SH-SY5Y (cell line): ENCODE data around the gene TMEM243.

Source experiments
- GATA2 ChIP-seq: IDR thresholded peaks from 2 replicates; pipeline ENCODE4 v1.6.1; 2011; ENCODE audit warnings: mild to moderate bottlenecking, low read depth, low read length
- GATA3 ChIP-seq: IDR thresholded peaks from 2 replicates; pipeline ENCODE4 v1.6.1; 2011; ENCODE audit warnings: low read depth, mild to moderate bottlenecking, low read length, moderate library complexity

DNA sequence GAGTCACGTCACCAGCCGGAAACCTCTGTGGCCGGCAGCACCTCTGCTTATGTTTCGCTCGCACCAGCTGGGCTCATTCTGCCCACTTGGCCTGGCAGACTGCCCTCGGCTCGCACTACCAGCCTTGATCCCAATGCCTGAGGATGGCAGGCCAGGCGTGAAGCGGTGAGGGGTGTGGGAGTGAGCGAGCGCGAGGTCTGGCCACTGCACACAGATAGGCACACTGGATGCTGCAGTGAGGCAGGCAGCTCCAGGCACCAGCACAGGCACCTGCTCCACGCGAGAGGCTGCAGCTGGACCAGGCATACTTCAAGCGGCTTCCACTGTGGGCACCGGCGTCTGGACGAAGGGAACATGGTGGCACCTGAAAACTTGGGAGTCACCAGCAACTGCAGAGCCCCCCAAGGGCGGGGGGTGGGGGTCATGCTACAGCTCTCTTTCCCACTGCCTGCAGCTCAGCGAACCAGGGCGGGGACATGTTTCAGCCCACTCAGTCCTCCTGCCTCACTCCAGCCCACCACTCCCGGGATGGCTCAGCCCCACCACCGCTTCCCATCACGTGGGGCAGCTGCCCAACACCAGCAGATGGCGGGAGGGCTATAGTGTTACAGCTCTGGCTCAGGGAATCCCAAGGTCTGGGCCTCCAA, 72.7 kb downstream of the TMEM243 start:
- TF ChIP-seq GATA2 (no peak), GATA3 (no peak)
